SK-N-MC (cell line): ENCODE measurements around the gene UST.

Source experiments
- EZH2 ChIP-seq: fragments of 200-600 bp; sonication (generic); IDR thresholded peaks from one replicate; pipeline ENCODE4 v1.6.1; 2017; ENCODE audit warnings: antibody characterized with exemption
- POLR2AphosphoS5 ChIP-seq: IDR thresholded peaks from 2 replicates; pipeline ENCODE4 v1.6.1; 2012; ENCODE audit warnings: mild to moderate bottlenecking, low read depth, low read length, borderline replicate concordance

DNA sequence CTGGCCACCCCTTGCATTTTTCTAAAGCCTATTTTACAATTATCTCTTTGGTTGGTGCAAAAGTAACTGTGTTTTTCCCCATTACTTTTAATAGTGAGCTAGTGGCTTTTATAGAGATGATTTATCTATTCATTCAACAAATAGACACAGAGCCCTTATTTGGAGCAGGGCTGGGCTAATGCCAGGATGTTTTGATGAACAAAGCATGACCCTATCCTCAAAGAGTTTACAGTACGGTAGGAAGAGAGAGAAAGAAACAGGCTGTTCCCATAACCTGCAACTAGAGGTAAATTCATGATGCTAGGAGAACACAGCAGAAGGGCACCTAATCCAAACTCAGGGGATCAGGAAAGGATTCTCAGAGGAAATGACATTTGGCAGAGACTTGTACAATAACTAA, 37.3 kb upstream of the UST start:
- no peak for TF ChIP-seq EZH2
- TF ChIP-seq POLR2AphosphoS5 = no peak
